Duodenal mucosa (tissue), 2 donors: ENCODE results near the gene PWWP2B.
"Not testable (repeated sequence)": the region's sequence is repeated elsewhere in the genome, so short reads cannot be mapped to it uniquely, and the experiment has no call there.

Experiments
- H3K27ac ChIP-seq: one replicate; pipeline ENCODE4 v1.7.0; 2013; ENCODE audit warnings: low read depth, low read length
- H3K27me3 ChIP-seq, 2 donors: one replicate each; pipeline ENCODE4 v1.7.0; 2013; ENCODE audit warnings: low read length in 2 of 2, control low read depth in 1 of 2; ENCODE audit not compliant: insufficient read depth in 2 of 2, control insufficient read depth in 1 of 2
- H3K36me3 ChIP-seq, 2 donors: one replicate each; pipeline ENCODE4 v1.7.0; 2013; ENCODE audit warnings: low read length in 2 of 2, control low read depth in 1 of 2; ENCODE audit not compliant: insufficient read depth in 2 of 2, control insufficient read depth in 1 of 2
- H3K4me1 ChIP-seq, 2 donors: one replicate each; pipeline ENCODE4 v1.7.0; 2013; ENCODE audit warnings: low read length in 2 of 2, control low read depth in 1 of 2; ENCODE audit not compliant: insufficient read depth in 2 of 2, control insufficient read depth in 1 of 2
- H3K4me3 ChIP-seq, 2 donors: one replicate each; pipeline ENCODE4 v1.7.0; 2013; ENCODE audit warnings: low read length in 2 of 2, low read depth in 1 of 2
- H3K9ac ChIP-seq, 2 donors: one replicate each; pipeline ENCODE4 v1.7.0; 2013; ENCODE audit warnings: low read length in 2 of 2, low read depth in 1 of 2
- H3K9me3 ChIP-seq, 2 donors: one replicate each; pipeline ENCODE4 v1.7.0; 2013; ENCODE audit warnings: low read length in 2 of 2, control low read depth in 1 of 2; ENCODE audit not compliant: control insufficient read depth in 1 of 2

PWWP2B gene

DNA sequence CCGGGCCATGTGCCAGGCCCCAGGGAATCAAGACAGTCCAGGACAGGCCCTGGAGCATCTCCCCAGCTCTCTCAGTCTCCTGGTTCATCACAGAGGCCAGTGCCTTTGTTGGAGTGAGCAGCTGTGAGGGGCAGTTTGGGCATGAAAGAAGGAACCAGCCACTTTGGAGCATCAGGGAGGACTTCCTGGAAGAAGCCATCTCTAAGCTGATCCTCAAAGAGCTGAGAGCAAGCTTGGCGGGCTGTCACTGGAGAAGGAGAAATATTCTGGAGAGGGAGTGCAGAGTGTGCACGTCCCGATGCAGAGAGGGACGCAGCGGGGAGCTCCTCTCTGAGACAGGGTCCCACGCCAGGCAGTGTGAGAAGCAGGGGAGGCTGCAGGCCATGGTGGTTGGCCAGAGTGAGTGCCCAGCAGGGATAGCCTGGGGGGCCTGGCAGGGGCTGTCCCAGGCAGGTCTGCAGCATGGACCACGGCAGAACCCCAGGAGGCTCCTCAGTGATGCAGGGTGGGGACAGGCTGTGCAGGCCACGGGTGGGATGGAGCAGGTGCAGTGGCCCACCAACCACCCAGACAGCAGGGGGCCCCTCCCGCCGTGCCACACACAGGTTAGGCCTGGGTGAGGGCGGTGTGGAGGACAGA lies 34.7 kb downstream of the PWWP2B start:
- Histone ChIP-seq H3K36me3 (peaks cover 0 to 4% of the 10 kb centered on the region in 2 donors), H3K9ac (no peak overlapping the region), H3K4me1 (peaks cover 15 to 17% of the 10 kb centered on the region in 2 donors), H3K27me3 (no peaks in the 10 kb centered on the region), H3K27ac (no peak overlapping the region), H3K9me3 (no peaks in the 10 kb centered on the region), H3K4me3 (no peak overlapping the region)

DNA sequence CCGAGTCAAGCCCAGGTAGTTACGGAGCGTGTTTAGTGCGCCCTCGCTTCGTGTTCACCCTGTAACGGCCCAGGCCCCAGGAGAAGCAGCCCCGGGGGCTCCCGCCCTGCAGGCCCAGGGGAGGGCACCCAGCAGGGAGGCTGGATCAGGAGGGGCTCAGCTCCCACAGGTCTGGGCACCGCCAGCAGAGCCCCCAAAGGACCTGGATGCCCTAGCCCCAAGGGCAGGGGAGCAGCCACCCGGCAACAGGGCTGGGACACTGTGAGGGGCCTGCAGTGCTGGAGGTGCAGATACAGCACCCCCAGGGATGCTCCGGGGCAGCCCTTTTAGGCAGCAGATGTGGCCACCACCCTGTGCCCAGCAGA lies 35.2 kb downstream of the PWWP2B start:
- Histone ChIP-seq H3K4me3 (no peak overlapping the region), H3K4me1 (peaks cover 15 to 17% of the 10 kb centered on the region in 2 donors), H3K9ac (no peak overlapping the region), H3K9me3 (no peaks in the 10 kb centered on the region), H3K36me3 (peaks cover 0 to 4% of the 10 kb centered on the region in 2 donors), H3K27ac (no peak overlapping the region), H3K27me3 (no peaks in the 10 kb centered on the region)

DNA sequence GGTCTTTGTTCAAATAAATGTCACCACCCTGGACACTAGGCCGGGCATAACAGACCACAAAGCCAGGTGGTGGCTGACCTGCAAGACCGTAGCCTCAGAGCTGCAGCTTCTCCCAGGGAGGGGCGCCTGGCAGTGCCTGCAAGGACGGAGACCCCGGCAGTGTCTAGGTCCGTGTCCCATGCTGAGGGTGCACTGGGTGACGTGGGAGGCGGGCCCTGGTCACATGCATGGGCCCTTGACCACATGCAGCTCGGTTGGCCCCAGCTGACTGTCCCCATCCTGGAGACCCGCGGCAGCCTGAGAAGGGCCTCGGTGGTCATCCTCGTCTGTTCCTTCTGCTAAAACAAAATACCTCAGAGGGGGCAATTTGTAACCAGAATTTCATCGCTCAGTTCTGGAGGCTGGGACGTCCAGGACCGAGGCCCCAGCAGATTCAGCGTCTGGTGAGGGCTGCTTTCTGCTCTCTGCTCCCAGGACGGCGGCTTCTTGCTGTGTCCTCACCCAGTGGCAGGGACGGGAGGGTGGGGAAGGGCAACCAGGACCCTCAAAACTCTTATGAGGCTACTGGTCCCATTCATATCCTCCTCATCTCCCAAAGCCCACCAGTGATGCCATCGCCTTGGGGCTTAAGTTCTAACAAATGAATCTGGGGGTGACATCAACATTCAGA lies 36.8 kb downstream of the PWWP2B start:
- no peaks in the 10 kb centered on the region for H3K9me3 ChIP-seq
- peaks cover 15 to 17% of the 10 kb centered on the region in 2 donors for H3K4me1 ChIP-seq
- no peak overlapping the region for H3K27ac ChIP-seq
- no peak overlapping the region for H3K9ac ChIP-seq
- no peaks in the 10 kb centered on the region for H3K36me3 ChIP-seq
- H3K27me3 ChIP-seq = no peaks in the 10 kb centered on the region
- no peak overlapping the region for H3K4me3 ChIP-seq

DNA sequence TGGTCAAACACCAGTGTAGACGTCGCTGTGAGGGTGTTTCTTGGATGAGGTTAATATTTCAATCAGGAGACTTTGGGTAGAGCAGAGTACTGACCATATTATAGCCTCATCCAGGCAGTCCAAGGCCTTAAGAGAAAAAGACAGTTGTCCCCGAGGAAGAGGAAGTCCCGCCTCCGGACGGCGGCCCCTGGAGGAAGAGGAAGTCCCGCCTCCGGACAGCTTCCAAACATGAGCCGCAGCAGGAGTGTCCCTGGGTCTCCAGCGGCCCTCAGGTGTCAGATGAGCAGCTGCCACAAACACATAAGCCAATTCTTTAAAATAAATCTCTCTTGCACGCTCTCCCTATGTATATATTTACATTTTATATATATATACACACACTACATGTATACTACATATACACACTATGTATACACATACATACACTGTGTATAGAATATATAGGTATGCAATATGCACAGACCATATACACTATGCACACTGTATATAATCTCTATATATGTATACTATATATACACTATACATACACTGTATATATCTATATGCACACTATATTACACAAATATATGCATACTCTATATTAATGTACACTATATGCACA lies 37.5 kb downstream of the PWWP2B start:
- Histone ChIP-seq H3K36me3 (no peaks in the 10 kb centered on the region), H3K9ac (no peak overlapping the region), H3K4me3 (no peak overlapping the region), H3K9me3 (no peaks in the 10 kb centered on the region), H3K27me3 (no peaks in the 10 kb centered on the region), H3K27ac (no peak overlapping the region), H3K4me1 (peaks cover 10 to 13% of the 10 kb centered on the region in 2 donors)

DNA sequence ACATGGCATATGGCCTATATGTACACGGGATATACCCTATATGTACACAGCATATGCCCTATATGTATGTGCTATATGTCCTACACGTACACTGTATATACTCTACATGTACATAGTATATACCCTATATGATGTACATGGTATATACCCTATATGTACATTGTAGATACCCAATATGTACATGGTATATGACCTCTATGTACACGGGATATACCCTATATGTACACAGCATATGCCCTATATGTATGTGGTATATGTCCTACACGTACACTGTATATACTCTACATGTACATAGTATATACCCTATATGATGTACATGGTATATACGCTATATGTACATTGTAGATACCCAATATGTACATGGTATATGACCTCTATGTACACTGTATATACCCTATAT lies 38.3 kb downstream of the PWWP2B start:
- not testable (repeated sequence) for H3K27ac ChIP-seq, H3K4me1 ChIP-seq, H3K27me3 ChIP-seq, H3K4me3 ChIP-seq, H3K9me3 ChIP-seq, H3K9ac ChIP-seq, H3K36me3 ChIP-seq

DNA sequence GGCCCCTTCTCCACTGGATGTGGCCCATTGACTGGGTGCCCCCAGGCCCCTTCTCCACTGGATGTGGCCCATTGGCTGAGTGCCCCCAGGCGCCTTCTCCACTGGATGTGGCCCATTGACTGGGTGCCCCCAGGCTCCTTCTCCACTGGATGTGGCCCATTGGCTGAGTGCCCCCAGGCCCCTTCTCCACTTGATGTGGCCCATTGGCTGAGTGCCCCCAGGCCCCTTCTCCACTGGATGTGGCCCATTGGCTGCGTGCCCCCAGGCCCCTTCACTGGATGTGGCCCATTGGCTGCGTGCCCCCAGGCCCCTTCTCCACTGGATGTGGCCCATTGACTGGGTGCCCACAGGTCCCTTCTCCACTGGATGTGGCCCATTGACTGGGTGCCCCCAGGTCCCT lies 39.1 kb downstream of the PWWP2B start:
- not testable (repeated sequence) for H3K9ac ChIP-seq, H3K4me1 ChIP-seq, H3K27me3 ChIP-seq, H3K9me3 ChIP-seq, H3K4me3 ChIP-seq, H3K36me3 ChIP-seq, H3K27ac ChIP-seq

DNA sequence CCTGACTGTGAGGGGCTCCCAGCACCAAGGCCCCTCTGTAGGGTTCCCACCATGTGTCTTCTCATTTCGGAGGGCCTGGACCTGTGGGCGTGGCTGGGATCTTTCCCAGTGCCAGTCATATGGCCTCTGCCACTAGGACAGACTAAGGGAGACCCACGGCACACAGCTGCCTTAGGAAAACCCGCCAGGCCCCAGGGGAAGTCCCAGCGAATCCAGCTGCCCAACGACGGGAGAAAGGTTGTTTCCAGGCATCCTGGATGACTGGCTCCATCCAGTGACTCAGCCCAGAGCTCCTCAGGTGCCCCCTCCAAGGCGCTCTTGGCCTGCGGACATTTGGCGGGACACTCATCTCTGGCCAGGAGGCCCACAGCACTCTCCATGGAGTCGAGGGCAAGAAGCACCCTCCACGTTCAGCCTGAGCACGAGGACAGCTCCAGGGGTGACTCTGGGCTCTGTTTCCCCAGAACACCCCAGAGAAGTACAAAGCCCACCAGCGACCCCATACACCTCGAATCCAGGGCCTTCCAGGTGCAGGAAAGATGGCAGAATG lies 39.9 kb downstream of the PWWP2B start:
- no peak overlapping the region for H3K9ac ChIP-seq
- no peak overlapping the region for H3K4me3 ChIP-seq
- no peak overlapping the region for H3K27ac ChIP-seq
- no peaks in the 10 kb centered on the region for H3K27me3 ChIP-seq
- H3K4me1 ChIP-seq = peaks cover 0 to 3% of the 10 kb centered on the region in 2 donors
- H3K9me3 ChIP-seq = no peaks in the 10 kb centered on the region
- H3K36me3 ChIP-seq = no peaks in the 10 kb centered on the region

DNA sequence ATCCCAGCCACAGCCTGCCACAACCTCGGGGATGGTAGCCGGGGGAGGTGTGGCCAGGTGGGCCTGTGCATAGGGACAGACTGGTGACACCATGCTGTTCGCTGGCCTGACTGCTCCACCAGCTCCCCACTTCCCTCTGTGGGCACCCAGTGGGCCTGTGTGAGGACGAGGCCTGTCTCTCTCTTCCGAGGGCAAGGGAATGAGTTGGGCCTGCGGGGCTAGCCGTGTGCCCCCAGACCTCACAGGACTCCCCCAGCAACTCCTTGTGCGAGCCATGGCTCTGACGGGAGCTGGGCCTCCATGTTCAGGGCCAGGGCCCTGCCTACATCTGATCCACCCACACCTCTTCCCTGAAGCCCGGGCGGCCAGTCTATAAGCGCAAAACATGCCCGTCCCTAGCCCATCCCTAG lies 40.5 kb downstream of the PWWP2B start:
- Histone ChIP-seq H3K9me3 (no peaks in the 10 kb centered on the region), H3K4me3 (no peak overlapping the region), H3K27me3 (no peaks in the 10 kb centered on the region), H3K27ac (no peak overlapping the region), H3K36me3 (no peaks in the 10 kb centered on the region), H3K4me1 (peaks cover 0 to 3% of the 10 kb centered on the region in 2 donors), H3K9ac (no peak overlapping the region)

DNA sequence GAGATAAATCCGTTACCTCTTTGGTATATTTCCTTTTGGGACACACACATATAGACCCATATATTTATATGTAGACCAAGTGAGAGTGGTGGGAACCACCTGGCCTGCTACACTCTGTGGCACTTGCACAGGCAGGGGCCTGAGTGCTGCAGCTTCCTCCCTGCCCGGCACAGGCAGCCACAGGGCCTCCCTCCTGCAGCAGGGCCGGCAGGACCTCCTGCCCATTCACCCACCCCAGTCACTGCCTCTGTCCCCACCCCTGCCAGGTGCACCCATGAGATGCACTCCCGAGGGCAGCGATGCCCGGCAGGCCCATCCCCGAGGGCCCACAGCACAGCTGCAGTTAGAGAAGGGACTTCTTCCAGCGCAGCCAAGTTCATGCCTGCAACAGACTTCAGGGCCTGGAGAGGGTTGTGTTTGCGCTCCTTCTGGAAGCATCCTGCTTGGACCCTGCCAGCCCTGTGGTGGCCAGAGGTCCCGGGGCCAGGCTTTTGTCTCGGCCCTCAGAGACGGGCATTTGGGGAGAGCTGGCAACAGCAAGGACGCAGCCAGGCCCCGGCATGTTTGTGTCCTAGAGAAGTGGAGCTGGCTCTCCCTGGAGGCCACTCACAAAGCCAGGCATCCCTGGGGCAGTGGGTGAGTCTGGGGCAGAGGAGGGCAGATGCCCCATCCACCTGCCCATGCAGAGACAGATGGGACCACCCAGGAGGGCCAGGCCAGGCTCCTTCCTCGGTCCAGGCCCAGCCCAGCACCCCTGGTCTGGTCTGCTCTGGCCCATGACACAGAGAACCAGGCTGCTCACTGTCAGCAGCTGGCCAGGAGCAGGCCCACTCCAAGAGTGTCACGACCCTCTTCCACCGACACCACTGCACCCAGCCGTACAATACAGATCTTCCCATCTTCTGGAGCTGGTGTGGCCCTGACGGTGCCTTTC lies 41.4 kb downstream of the PWWP2B start:
- no peak overlapping the region for H3K27ac ChIP-seq
- no peaks in the 10 kb centered on the region for H3K9me3 ChIP-seq
- H3K4me1 ChIP-seq = peaks cover 0 to 3% of the 10 kb centered on the region in 2 donors
- no peaks in the 10 kb centered on the region for H3K27me3 ChIP-seq
- no peaks in the 10 kb centered on the region for H3K36me3 ChIP-seq
- no peak overlapping the region for H3K9ac ChIP-seq
- no peak overlapping the region for H3K4me3 ChIP-seq
